ENCODE results near the gene C6orf163.
"Not testable (repeated sequence)": the region's sequence is repeated elsewhere in the genome, so short reads cannot be mapped to it uniquely, and the experiment has no call there.

C6orf163 gene

DNA sequence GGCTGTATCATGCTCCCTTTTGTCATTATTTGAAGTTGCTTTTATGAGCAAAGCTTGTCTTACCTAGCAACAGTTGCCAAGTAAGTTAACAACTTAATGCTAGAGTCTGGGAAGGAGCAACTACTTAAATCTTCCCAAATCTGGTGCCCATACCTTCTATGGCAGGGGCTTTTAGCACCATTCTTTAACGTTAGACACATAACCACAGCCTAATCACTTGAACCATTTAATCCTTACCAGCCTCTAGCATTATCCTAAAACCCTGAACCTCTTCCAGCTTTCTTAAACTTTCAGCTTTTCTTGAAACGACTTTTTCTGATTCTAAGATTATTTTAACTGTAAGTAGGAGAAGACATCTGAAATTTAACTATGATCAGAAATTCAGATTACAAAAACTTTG, at the start of gene C6orf163:
TSS of gene C6orf163 (plus strand) at position 83 of the 400 bp plus-strand sequence. CDS start at position 370, 287 bp downstream.
- TF ChIP-seq CTCF (IDR thresholded peaks at IDR 0.05) = no peak
- DNase-seq = no peak
- Histone ChIP-seq H3K4me3 (no peak within 1 kb of the TSS), H3K9me3 (no peaks in the 10 kb centered on the region), H3K27me3 (no peaks in the 10 kb centered on the region), H3K27ac (no peak within 1 kb of the TSS), H3K36me3 (peaks cover 0 to 7% (median 4%) of the 10 kb centered on the region in 3 donors), H3K4me1 (peaks cover 0 to 9% (median 1%) of the 10 kb centered on the region in 4 donors)
- intact Hi-C loops (cut with DNase I; ENCODE audit: low total_unique reads) = no loop called here

DNA sequence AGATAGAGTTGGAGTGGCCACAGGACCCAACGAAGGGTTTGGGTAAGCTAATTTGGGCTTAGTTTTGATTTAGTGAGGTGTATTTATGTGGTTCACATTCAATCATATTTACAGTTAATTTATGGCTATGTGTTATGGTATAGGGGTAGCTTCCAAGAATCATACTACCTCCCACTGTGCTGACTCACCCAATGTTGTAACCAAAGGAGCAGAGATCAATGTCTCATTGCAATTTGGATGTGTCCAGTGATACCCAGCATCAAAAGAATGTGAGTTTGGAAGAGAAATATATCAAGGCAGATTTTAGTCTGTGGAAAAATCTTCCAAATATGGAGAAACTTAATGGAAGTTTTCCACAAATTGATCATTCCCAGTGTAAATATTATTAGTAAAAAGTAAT, 47.5 kb upstream of the C6orf163 start:
- H3K27ac ChIP-seq = no peak overlapping the region
- DNase-seq = no peak

DNA sequence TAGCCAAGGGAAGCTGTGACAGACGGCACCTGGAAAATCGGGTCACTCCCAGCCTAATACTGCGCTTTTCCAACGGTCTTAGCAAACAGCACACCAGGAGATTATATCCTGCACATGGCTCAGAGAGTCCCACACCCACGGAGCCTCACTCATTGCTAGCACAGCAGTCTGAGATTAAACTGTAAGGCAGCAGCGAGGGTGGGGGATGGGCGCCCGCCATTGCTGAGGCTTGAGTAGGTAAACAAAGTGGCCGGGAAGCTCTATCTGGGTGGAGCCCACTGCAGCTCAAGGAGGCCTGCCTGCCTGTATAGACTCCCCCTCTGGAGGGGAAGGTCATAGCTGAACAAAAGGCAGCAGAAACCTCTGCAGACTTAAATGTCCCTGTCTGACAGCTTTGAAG, 43.3 kb upstream of the C6orf163 start:
- H3K36me3 ChIP-seq; intact Hi-C loops (cut with DNase I; ENCODE audit: low total_unique reads); H3K4me3 ChIP-seq: not testable (repeated sequence)

More for the DNA sequence above, 47.5 kb upstream of the C6orf163 start:
- Histone ChIP-seq H3K36me3 (no peaks in the 10 kb centered on the region), H3K27me3 (no peaks in the 10 kb centered on the region), H3K4me1 (no peaks in the 10 kb centered on the region), H3K4me3 (no peak overlapping the region), H3K9me3 (no peaks in the 10 kb centered on the region)
- no peak for TF ChIP-seq CTCF (IDR thresholded peaks at IDR 0.05)
- intact Hi-C loops (cut with DNase I; ENCODE audit: low total_unique reads) = no loop called here

GRCh38 chr6:87308970-87309369, 35.6 kb upstream of the C6orf163 start:
- Histone ChIP-seq H3K36me3 (no peaks in the 10 kb centered on the region), H3K27ac (no peak overlapping the region), H3K4me3 (no peak overlapping the region), H3K27me3 (no peaks in the 10 kb centered on the region), H3K4me1 (no peaks in the 10 kb centered on the region), H3K9me3 (peaks cover 0 to 5% (median 0%) of the 10 kb centered on the region in 3 donors)
- intact Hi-C loops (cut with DNase I; ENCODE audit: low total_unique reads) = no loop called here
- TF ChIP-seq CTCF (IDR thresholded peaks at IDR 0.05) = no peak
- DNase-seq = no peak

More for the DNA sequence above, 43.3 kb upstream of the C6orf163 start:
- not testable (repeated sequence) for H3K27ac ChIP-seq, H3K9me3 ChIP-seq, DNase-seq, H3K4me1 ChIP-seq, H3K27me3 ChIP-seq

DNA sequence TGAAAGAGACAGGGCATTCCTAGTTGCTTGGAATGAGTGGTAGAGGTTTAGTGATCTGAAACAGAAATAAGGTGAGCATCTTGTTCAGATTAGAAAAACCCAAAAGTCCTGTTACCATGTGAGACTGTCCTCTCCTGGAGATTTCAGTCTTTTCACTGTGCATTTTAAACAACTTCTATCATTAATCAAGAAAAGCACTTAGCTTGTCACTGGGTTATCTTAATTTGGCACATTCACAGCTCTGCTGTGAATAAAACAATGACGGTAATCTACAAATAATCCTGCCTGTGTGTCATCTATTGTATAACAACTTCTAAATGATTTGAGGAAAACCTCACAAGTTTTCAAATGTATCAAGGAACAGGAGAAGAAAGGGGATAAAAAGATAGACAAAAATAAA, 31.8 kb upstream of the C6orf163 start:
- no peaks in the 10 kb centered on the region for H3K9me3 ChIP-seq
- H3K27me3 ChIP-seq = no peaks in the 10 kb centered on the region
- intact Hi-C loops (cut with DNase I; ENCODE audit: low total_unique reads) = loop anchor here (10.0 kb wide), 1 partner anchor 162 kb away; the partner anchor contains the start of gene SLC35A1
- H3K4me3 ChIP-seq = no peak overlapping the region
- no peak for TF ChIP-seq CTCF (IDR thresholded peaks at IDR 0.05)
- no peak overlapping the region for H3K27ac ChIP-seq
- H3K4me1 ChIP-seq = no peaks in the 10 kb centered on the region
- DNase-seq = no peak
- no peaks in the 10 kb centered on the region for H3K36me3 ChIP-seq

DNA sequence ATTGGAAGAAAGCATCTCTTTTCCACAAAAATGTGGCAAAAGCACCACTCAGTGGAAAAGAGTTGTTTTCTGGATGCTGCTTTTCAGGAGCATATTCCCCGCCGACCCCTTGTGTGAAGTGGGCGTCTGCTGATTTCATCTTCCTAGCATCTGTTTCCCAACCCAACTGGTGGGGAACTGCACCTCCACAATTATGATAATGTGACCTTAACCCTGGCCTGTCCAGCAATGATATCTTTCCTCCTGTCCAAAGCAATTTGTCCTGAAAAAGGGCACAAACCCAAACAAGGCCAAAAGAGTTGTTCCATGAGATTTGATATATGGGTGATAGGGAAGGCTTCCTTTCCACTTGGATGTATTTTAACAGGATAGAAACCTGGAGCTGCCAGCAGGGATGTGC, 29.5 kb upstream of the C6orf163 start:
- Histone ChIP-seq H3K9me3 (no peaks in the 10 kb centered on the region), H3K27ac (no peak overlapping the region), H3K36me3 (no peaks in the 10 kb centered on the region), H3K27me3 (no peaks in the 10 kb centered on the region), H3K4me1 (no peaks in the 10 kb centered on the region), H3K4me3 (no peak overlapping the region)
- no peak for DNase-seq
- TF ChIP-seq CTCF (IDR thresholded peaks at IDR 0.05) = no peak
- intact Hi-C loops (cut with DNase I; ENCODE audit: low total_unique reads) = loop anchor here (10.0 kb wide), 1 partner anchor 160 kb away; the partner anchor contains the start of gene SLC35A1
